Activated CD4-positive, alpha-beta T cell treated with anti-CD3 and anti-CD28 coated beads, Interleukin-2, amount 10 ng/mL, durations not matched to agents 7 days and 5 days (primary cell): Measurements from ENCODE around the gene CDC14C. TPM values are rescaled to one million over a fixed set of nuclear protein-coding genes. Genes with fewer than 3 reads are reported as not detected.
A peak's percentile ranks its signal among the peaks of the same experiment; 100 is the strongest.
"Not testable (repeated sequence)": the region's sequence is repeated elsewhere in the genome, so short reads cannot be mapped to it uniquely, and the experiment has no call there.

ENCODE experiments used
- CTCF ChIA-PET: fragments of 350-600 bp; sonication (Branson Sonifier 250); formaldehyde crosslinking; loops from one replicate; lab custom pipeline; 2021; ENCODE audit warnings: antibody characterized with exemption; lab: Charles Lee
- POLR2A ChIA-PET: fragments of 350-600 bp; sonication (Branson Sonifier 250); formaldehyde crosslinking; loops from one replicate; lab custom pipeline; 2021; ENCODE audit warnings: antibody characterized with exemption; lab: Charles Lee
- DNase-seq: peaks from one replicate; pipeline ENCODE4 v3.0.0-alpha.2; 2020
- H3K27ac Mint-ChIP-seq: one replicate; pipeline ENCODE4 v1.8.0; 2021; ENCODE audit warnings: mild to moderate bottlenecking, moderate library complexity, mixed read lengths
- H3K27me3 Mint-ChIP-seq: one replicate; pipeline ENCODE4 v1.8.0; 2021; ENCODE audit warnings: mixed read lengths
- H3K36me3 Mint-ChIP-seq: one replicate; pipeline ENCODE4 v1.8.0; 2021; ENCODE audit warnings: low read depth, mixed read lengths
- H3K4me1 Mint-ChIP-seq: one replicate; pipeline ENCODE4 v1.8.0; 2021; ENCODE audit warnings: mixed read lengths
- H3K4me3 Mint-ChIP-seq: one replicate; pipeline ENCODE4 v1.8.0; 2021; ENCODE audit warnings: mild to moderate bottlenecking, moderate library complexity, mixed read lengths
- H3K9me3 Mint-ChIP-seq: one replicate; pipeline ENCODE4 v1.8.0; 2021; ENCODE audit warnings: mixed read lengths
- total RNA-seq, 2 experiments: library from RNA; stranded (reverse); gene quantifications; one replicate each; pipeline ENCODE4 v1.2.3, GENCODE V29; 2021

CDC14C gene
- not detected for total RNA-seq

DNA sequence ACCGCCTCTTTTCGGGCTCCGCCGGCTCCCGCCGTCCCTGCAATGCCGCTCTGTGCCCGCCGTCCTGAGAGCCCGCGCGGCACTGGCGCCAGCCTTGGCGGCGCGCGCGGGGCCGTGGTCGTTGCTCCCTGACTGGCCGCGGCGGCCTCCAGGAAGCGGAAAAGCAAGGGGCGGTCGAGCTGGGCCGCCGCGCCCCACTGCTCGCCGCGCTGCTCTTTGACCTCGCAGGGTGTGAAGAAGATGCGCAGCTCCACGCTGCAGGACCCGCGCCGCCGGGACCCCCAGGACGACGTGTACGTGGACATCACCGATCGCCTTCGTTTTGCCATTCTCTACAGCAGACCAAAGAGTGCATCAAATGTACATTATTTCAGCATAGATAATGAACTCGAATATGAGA is at the start of gene CDC14C:
Gene CDC14C, plus strand, starts transcription at position 115 of the 400 bp plus-strand sequence. Its CDS starts 126 bp downstream, at position 241.
- Mint-ChIP-seq H3K27ac (no peak within 1 kb of the TSS), H3K4me3 (no peak within 1 kb of the TSS), H3K27me3 (no peaks in the 10 kb centered on the region), H3K4me1 (no peaks in the 10 kb centered on the region), H3K9me3 (no peaks in the 10 kb centered on the region), H3K36me3 (no peaks in the 10 kb centered on the region)
- ChIA-PET POLR2A (no interaction called here), CTCF (no interaction called here)
- DNase-seq: no peak

DNA sequence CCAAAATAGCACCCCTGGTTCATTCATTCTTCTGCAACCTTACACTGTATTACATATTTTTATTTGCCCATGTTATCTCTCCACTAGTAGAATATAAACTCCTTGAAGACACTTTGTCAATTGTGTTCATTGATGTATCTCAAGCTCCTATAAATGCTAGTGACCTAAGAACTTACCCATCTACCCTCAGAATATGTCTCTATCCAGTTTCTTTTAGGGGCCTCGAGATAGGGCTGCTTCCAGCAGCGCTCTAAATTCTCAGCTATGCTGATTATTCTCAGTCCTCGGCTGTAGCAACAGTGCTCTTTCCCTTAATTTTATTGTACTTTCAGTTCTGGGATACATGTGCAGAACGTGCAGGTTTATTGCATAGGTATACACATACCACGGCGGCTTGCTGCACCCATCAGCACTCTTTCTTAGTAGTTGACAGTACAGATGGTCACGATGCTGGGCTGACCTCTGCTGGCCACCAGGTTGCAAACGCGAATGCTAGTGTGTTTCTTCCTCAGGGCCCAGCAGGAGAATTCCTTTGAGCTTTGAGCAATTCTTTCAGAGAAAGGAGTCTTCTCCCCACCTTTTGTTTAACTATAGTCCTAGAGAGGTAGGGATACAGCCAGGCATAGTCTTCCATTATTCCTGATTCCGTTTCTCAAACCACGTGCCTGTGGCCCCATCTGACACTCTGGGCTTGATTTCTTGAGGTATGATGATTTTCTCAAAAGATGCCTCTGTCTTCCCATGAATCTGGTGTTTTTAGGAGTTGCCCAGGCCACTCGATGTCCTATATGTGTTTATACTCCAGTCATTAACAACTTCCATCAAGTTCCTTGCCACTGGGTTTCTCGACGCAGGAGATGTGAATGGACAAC is 49.1 kb upstream of the CDC14C start:
- H3K4me1 Mint-ChIP-seq: no peaks in the 10 kb centered on the region
- H3K27me3 Mint-ChIP-seq: no peaks in the 10 kb centered on the region
- no peaks in the 10 kb centered on the region for H3K36me3 Mint-ChIP-seq
- H3K27ac Mint-ChIP-seq: no peak overlapping the region
- no peaks in the 10 kb centered on the region for H3K9me3 Mint-ChIP-seq
- H3K4me3 Mint-ChIP-seq: no peak overlapping the region
- ChIA-PET POLR2A (no interaction called here), CTCF (no interaction called here)
- DNase-seq: peak; percentile 19

DNA sequence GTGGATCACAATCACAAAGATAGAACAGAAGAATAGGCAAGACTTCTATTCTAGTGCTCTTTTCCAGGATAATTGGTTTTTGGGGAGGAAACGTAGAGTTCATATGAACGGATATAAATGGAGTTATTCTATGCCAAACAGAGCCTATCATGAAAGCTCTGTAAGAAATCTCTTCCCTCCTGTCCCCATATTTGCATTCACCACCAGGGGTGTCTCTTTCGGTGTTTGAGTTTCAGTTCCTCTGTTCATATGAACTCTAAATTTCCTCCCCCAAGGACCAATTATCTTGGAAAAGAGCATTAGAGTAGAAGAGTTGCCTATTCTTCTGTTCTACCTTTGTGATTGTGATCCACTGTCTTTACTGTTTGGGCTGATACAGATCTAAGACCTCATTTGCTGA is 48.3 kb upstream of the CDC14C start:
- H3K27me3 Mint-ChIP-seq: peaks cover 1% of the 10 kb centered on the region
- no peaks in the 10 kb centered on the region for H3K4me1 Mint-ChIP-seq
- H3K4me3 Mint-ChIP-seq: no peak overlapping the region
- H3K9me3 Mint-ChIP-seq: no peaks in the 10 kb centered on the region
- CTCF ChIA-PET: no interaction called here
- no peak for DNase-seq
- POLR2A ChIA-PET: no interaction called here
- H3K36me3 Mint-ChIP-seq: no peaks in the 10 kb centered on the region
- H3K27ac Mint-ChIP-seq: no peak overlapping the region

DNA sequence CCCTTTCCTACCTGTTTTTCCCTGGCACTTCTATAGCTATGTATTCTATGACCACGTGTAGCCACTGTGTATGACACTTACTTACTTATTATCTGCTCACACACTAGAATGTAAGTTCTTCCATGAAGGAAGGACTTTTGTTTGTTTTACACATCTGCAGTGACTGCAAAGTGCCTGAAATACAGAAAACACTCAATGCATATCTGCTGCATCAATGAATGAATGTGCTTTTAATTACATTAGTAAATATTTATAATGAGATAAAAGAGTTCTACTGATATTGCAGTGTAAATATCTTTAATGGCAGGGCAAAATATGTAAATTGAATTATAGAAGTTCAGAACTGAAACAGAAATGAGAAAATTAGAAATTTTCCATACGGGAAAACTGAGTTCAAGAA is 43.5 kb upstream of the CDC14C start:
- Mint-ChIP-seq H3K4me1 (no peaks in the 10 kb centered on the region), H3K36me3 (no peaks in the 10 kb centered on the region), H3K4me3 (no peak overlapping the region), H3K9me3 (no peaks in the 10 kb centered on the region), H3K27ac (no peak overlapping the region), H3K27me3 (peaks cover 1% of the 10 kb centered on the region)
- no peak for DNase-seq
- ChIA-PET POLR2A (no interaction called here), CTCF (no interaction called here)

DNA sequence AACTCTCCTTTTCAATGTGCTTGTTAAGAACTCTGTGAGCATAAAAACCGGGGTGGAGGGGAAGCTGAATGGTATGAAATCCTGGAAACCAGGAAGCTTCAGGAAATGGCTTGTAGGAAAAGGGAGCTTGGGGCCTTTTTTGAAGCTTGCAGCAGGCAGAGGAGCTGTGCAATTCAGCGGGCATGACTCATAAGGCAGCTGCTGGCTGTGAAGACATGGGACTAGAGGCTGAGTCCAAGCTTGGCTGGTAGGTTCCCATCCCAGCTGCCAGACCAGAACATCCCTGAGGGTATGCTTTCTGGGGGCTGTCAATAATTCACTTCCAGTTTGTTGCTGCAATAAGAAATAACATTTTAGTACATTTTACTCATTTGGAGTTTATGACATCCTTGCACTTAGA is 36.8 kb upstream of the CDC14C start:
- POLR2A ChIA-PET: no interaction called here
- Mint-ChIP-seq H3K4me1 (no peaks in the 10 kb centered on the region), H3K27ac (no peak overlapping the region), H3K27me3 (no peaks in the 10 kb centered on the region), H3K36me3 (no peaks in the 10 kb centered on the region), H3K4me3 (no peak overlapping the region), H3K9me3 (peaks cover 11% of the 10 kb centered on the region)
- CTCF ChIA-PET: no interaction called here
- DNase-seq: no peak

DNA sequence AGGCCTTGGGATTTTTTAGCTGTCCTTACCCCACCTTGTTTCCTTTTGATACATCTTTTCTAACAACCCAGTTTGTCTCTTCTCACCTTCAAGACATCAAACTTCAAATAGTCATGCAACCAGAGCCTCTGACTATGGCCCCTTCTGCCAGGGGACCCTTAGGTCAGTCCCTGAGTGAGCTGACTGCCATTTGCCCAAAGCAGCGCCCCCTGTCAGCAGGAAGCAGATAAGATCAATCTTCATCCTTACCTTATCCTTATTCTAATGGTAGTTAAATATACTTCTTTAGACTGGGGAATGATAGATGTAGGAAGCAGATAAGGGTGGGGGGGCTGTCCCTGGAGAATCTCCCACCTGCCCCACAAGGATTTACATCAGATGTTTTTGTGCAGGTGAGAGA is 29.8 kb upstream of the CDC14C start:
- Mint-ChIP-seq H3K36me3 (no peaks in the 10 kb centered on the region), H3K27ac (no peak overlapping the region), H3K4me1 (no peaks in the 10 kb centered on the region), H3K27me3 (no peaks in the 10 kb centered on the region), H3K9me3 (peaks cover 14% of the 10 kb centered on the region), H3K4me3 (no peak overlapping the region)
- no peak for DNase-seq
- ChIA-PET CTCF (no interaction called here), POLR2A (no interaction called here)

DNA sequence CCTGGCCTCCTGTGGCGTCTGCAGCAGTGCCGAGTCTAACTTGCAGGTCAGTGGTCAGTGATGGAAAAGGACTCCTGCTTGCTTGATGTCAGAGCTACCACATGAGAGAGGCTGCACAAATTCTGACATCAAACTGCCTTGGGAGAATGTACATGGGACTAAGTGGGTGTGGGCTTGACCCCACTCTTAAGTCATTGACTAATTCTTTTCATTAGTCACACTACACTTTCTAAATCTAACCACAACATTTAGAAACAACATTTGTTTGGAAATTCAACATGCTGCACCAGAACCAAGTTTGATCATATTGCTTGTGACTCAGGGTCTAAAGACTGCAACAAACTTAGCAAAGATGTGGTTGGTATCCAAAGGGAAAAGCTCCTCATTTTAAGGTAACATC is 24.4 kb upstream of the CDC14C start:
- Mint-ChIP-seq H3K36me3 (no peaks in the 10 kb centered on the region), H3K4me1 (no peaks in the 10 kb centered on the region), H3K27ac (no peak overlapping the region), H3K27me3 (no peaks in the 10 kb centered on the region), H3K4me3 (no peak overlapping the region), H3K9me3 (peaks cover under 1% of the 10 kb centered on the region)
- ChIA-PET CTCF (no interaction called here), POLR2A (no interaction called here)
- DNase-seq: no peak

DNA sequence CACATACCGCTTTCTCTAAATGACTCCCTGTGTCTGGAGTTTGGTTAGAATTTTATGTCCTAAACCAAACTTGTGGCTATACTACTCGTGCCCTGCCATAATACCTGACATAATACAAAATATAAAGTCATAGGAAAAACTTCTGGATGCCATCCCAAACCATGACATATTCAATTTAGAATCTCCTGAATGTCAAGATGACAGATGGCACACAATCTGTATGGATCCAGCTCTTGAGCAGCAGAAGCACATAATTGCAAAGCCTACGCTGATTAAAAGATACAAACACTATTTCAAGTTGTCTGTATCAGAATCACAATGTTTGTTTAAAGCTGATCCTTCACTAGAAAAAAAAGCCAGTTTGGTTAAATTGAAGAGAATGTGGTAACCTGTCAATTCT is 22.4 kb upstream of the CDC14C start:
- Mint-ChIP-seq H3K4me3 (no peak overlapping the region), H3K36me3 (no peaks in the 10 kb centered on the region), H3K27me3 (no peaks in the 10 kb centered on the region), H3K4me1 (no peaks in the 10 kb centered on the region), H3K27ac (no peak overlapping the region), H3K9me3 (peaks cover 2% of the 10 kb centered on the region)
- ChIA-PET CTCF (no interaction called here), POLR2A (no interaction called here)
- DNase-seq: no peak

DNA sequence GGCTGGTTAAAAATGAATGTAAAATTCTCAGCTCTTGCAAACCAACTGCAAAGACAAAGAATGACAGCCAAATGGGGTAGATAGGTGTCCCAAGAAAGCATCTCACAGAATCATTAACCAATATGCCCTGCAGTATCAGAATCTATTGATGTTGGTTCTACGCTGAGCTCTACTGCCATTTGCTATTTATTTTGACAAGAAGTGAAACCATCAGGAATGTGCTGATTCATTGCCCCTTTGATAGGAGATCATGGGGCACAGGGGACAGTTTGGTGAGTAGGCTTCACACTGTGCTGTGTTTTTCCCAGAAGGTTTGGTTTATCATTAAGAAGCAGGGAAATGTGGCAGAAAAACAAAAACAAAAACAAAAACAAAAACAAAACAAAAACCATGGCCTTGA is 19.4 kb upstream of the CDC14C start:
- Mint-ChIP-seq H3K27me3 (no peaks in the 10 kb centered on the region), H3K36me3 (no peaks in the 10 kb centered on the region), H3K9me3 (peaks cover 2% of the 10 kb centered on the region), H3K4me1 (no peaks in the 10 kb centered on the region), H3K27ac (no peak overlapping the region), H3K4me3 (no peak overlapping the region)
- ChIA-PET POLR2A (no interaction called here), CTCF (no interaction called here)
- no peak for DNase-seq

DNA sequence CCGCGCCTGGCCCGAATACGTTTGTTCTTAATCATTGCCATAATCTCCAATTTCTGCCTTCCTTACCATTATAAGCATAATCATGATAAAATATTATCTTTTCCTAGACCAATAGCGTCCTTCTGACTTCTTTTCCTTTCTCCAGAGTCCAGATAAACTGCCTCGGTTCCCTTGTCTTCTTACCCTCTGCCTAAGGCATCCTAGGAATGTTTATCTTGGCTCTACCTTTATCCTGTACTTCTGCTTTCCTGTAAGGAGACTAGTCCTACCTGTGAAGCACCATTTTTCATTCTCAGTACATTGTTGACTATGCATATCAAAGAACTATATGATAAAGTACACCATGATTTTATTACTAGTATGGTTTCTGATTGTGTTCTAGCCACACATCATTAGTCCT is 18.7 kb upstream of the CDC14C start:
- peak overlapping the region; percentile 5 for H3K27ac Mint-ChIP-seq
- DNase-seq, CTCF ChIA-PET, H3K9me3 Mint-ChIP-seq, H3K4me1 Mint-ChIP-seq, POLR2A ChIA-PET, H3K27me3 Mint-ChIP-seq, H3K36me3 Mint-ChIP-seq, H3K4me3 Mint-ChIP-seq: not testable (repeated sequence)

DNA sequence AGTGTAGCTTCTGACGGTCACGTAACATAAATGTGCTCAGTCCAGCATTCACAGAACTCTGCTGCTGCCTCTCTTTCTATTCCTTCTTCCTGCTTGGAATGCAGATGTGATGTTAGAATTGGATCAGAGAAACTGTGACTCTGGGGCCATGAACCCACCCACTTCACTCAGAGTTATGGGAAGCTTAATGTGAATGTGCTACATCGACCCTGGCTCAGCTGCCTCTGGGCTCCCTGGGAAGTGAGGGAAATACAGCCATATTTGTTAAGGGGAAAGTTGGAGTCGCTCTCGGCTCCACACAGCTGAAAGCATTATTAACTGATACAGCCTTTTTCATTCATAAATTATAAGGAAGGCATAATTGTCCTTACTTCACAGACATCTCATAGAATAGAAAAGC is 14.5 kb upstream of the CDC14C start:
- POLR2A ChIA-PET, H3K27ac Mint-ChIP-seq, DNase-seq, H3K4me3 Mint-ChIP-seq, CTCF ChIA-PET, H3K27me3 Mint-ChIP-seq, H3K4me1 Mint-ChIP-seq, H3K36me3 Mint-ChIP-seq: not testable (repeated sequence)
- H3K9me3 Mint-ChIP-seq: peaks cover 12% of the 10 kb centered on the region

DNA sequence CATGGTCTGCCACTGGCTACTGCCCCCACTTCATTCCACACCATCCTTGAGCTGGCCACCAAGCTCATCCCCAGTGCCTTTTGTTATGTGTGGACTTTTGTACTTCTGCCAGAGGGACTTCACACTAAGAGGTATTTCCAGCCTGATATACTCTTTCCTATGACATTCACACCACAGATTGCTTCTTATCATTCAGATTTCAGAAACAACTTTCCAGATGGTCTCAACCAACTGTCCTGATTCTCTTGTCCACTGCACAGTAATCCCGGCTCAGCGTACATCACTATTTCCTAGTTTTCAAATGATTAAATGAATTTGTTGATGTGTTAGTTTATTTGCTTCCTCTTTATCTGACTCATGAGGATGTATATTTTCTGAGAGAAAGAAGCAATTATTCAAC is 7.1 kb downstream of the CDC14C start:
- H3K27ac Mint-ChIP-seq: no peak overlapping the region
- H3K36me3 Mint-ChIP-seq: no peaks in the 10 kb centered on the region
- CTCF ChIA-PET: no interaction called here
- H3K27me3 Mint-ChIP-seq: no peaks in the 10 kb centered on the region
- H3K9me3 Mint-ChIP-seq: no peaks in the 10 kb centered on the region
- POLR2A ChIA-PET: no interaction called here
- H3K4me3 Mint-ChIP-seq: no peak overlapping the region
- no peak for DNase-seq
- H3K4me1 Mint-ChIP-seq: no peaks in the 10 kb centered on the region

DNA sequence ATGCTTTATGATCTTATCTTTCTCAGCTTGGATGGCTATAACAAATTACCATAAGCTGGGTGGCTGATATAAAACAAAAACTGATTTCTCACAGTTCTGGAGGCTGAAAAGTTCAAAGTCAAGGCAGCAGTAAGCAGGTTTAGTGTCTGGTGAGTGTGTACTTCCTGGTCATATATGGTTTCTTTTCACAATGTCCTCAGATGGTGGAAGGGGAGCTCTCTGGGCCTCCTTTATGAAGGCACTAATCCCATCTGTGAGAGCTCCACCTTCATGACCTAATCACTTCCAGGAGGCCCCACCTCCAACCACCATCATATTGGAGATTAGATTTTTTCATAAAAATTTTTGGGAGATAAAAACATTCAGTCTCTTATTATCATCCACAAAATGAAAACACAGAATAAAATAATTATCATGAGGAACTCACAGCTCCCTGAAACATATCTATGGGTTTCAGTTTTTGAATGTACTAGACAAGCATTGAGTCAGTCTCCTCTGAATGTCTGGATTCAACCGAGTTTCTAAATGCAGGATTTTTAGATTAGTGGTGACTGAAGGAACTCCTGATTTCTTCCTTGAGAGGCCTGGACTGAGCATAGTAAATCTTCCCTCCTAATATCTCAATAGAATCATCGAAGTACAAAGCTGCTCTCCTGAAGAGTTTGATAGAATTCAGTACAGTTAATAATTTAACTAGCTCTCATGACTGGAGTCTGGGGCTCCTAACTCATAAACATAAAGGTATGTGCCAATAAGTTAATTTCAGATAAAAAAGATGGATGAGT is 8.0 kb downstream of the CDC14C start:
- POLR2A ChIA-PET: no interaction called here

More for the DNA sequence above, 8.0 kb downstream of the CDC14C start:
- no peaks in the 10 kb centered on the region for H3K4me1 Mint-ChIP-seq
- DNase-seq: no peak
- CTCF ChIA-PET: no interaction called here
- H3K9me3 Mint-ChIP-seq: no peaks in the 10 kb centered on the region
- H3K36me3 Mint-ChIP-seq: no peaks in the 10 kb centered on the region
- no peak overlapping the region for H3K27ac Mint-ChIP-seq
- H3K27me3 Mint-ChIP-seq: no peaks in the 10 kb centered on the region
- H3K4me3 Mint-ChIP-seq: no peak overlapping the region
